ENCODE data around the gene LRRC4C. TPM values are rescaled to one million over a fixed set of nuclear protein-coding genes. Genes with fewer than 3 reads are reported as not detected.
A peak's percentile ranks its signal among the peaks of the same experiment; 100 is the strongest.

LRRC4C gene
- polyA plus RNA-seq, 1 experiment, result not detected

- ChIA-PET POLR2A (no interaction called here), CTCF (interaction anchor here (1.0 kb wide), 1 partner anchor 20 kb away, joined by 3 read pairs; no protein-coding TSS in a partner anchor)
- DNase-seq (ENCODE audit: low read depth), result no peak
- Histone ChIP-seq H3K27me3 (ENCODE audit: control insufficient read depth, insufficient read depth, low read length) (no peaks in the 10 kb centered on the region), H3K36me3 (ENCODE audit: control insufficient read depth, insufficient read depth, low read length) (no peaks in the 10 kb centered on the region), H3K4me3 (ENCODE audit: low read depth, low read length) (no peak overlapping the region)
- no peak for TF ChIP-seq CTCF (IDR thresholded peaks at IDR 0.05; ENCODE audit: insufficient read depth, low read depth, low read length)
These were observed 1067.8 kb downstream of the LRRC4C start for GRCh38 chr11:40391679-40392078.

- peak; percentile 35 for DNase-seq (ENCODE audit: low read depth)
- ChIA-PET POLR2A (no interaction called here), CTCF (no interaction called here)
- Histone ChIP-seq H3K27me3 (ENCODE audit: control insufficient read depth, insufficient read depth, low read length) (no peaks in the 10 kb centered on the region), H3K4me3 (ENCODE audit: low read depth, low read length) (no peak overlapping the region), H3K36me3 (ENCODE audit: control insufficient read depth, insufficient read depth, low read length) (no peaks in the 10 kb centered on the region)
- no peak for TF ChIP-seq CTCF (IDR thresholded peaks at IDR 0.05; ENCODE audit: insufficient read depth, low read depth, low read length)
These were observed 1071.2 kb downstream of the LRRC4C start for GRCh38 chr11:40388097-40388818.

- DNase-seq (ENCODE audit: low read depth), result no peak
- CTCF ChIA-PET, result no interaction called here
- no peaks in the 10 kb centered on the region for H3K27me3 ChIP-seq (ENCODE audit: control insufficient read depth, insufficient read depth, low read length)
- POLR2A ChIA-PET, result no interaction called here
- TF ChIP-seq CTCF (IDR thresholded peaks at IDR 0.05; ENCODE audit: insufficient read depth, low read depth, low read length), result no peak
- no peaks in the 10 kb centered on the region for H3K36me3 ChIP-seq (ENCODE audit: control insufficient read depth, insufficient read depth, low read length)
- no peak overlapping the region for H3K4me3 ChIP-seq (ENCODE audit: low read depth, low read length)
These were observed 1072.0 kb downstream of the LRRC4C start for GRCh38 chr11:40387240-40387980.

GRCh38 chr11:40384991-40385390 lies 1074.5 kb downstream of the LRRC4C start:
- no peak for TF ChIP-seq CTCF (IDR thresholded peaks at IDR 0.05; ENCODE audit: insufficient read depth, low read depth, low read length)
- Histone ChIP-seq H3K27me3 (ENCODE audit: control insufficient read depth, insufficient read depth, low read length) (no peaks in the 10 kb centered on the region), H3K36me3 (ENCODE audit: control insufficient read depth, insufficient read depth, low read length) (no peaks in the 10 kb centered on the region), H3K4me3 (ENCODE audit: low read depth, low read length) (no peak overlapping the region)
- POLR2A ChIA-PET, result no interaction called here
- CTCF ChIA-PET, result interaction anchor here (0.9 kb wide), 1 partner anchor 10 kb away, joined by 3 read pairs; no protein-coding TSS in a partner anchor
- DNase-seq (ENCODE audit: low read depth), result peak; percentile 62

GRCh38 chr11:40381481-40381880 lies 1078.0 kb downstream of the LRRC4C start:
- CTCF ChIA-PET, result no interaction called here

More at GRCh38 chr11:40381481-40381880, 1078.0 kb downstream of the LRRC4C start:
- H3K4me3 ChIP-seq (ENCODE audit: low read depth, low read length), result no peak overlapping the region
- no peaks in the 10 kb centered on the region for H3K27me3 ChIP-seq (ENCODE audit: control insufficient read depth, insufficient read depth, low read length)
- DNase-seq (ENCODE audit: low read depth), result no peak
- H3K36me3 ChIP-seq (ENCODE audit: control insufficient read depth, insufficient read depth, low read length), result no peaks in the 10 kb centered on the region
- POLR2A ChIA-PET, result no interaction called here
- TF ChIP-seq CTCF (IDR thresholded peaks at IDR 0.05; ENCODE audit: insufficient read depth, low read depth, low read length), result no peak

Measured in BJ (cell line).